K562 (cell line): ENCODE results near the gene NDUFB10. TPM values are rescaled to one million over a fixed set of nuclear protein-coding genes. Genes with fewer than 3 reads are reported as not detected.

Source experiments
- CAMTA2 ChIP-seq: fragments of 250-450 bp; sonication (Bioruptor Pico); conservative IDR thresholded peaks from 2 replicates; pipeline ENCODE4 v1.5.1; 2022
- CREM ChIP-seq: IDR thresholded peaks from 2 replicates; pipeline ENCODE4 v1.6.1; 2014; ENCODE audit warnings: antibody characterized with exemption, low read depth
- GABPB2 ChIP-seq: fragments of 250-450 bp; sonication (Bioruptor Pico); conservative IDR thresholded peaks from 2 replicates; pipeline ENCODE4 v1.5.1; 2021; ENCODE audit warnings: mild to moderate bottlenecking
- HDGF ChIP-seq: fragments of 450-650 bp; IDR thresholded peaks from 2 replicates; pipeline ENCODE4 v1.6.1; 2016
- HMGN3 ChIP-seq: IDR thresholded peaks from 2 replicates; pipeline ENCODE4 v1.6.1; 2011; ENCODE audit warnings: borderline replicate concordance, low read depth, mild to moderate bottlenecking, mixed read lengths, low read length; ENCODE audit not compliant: insufficient read length; ENCODE audit errors: extremely low read depth
- NCOA6 ChIP-seq: fragments of 450-650 bp; IDR thresholded peaks from 2 replicates; pipeline ENCODE4 v1.6.1; 2017; ENCODE audit warnings: mild to moderate bottlenecking
- NR2F6 ChIP-seq: fragments of 450-650 bp; formaldehyde crosslinking; IDR thresholded peaks from 2 replicates; pipeline ENCODE4 v1.4.0; 2020; ENCODE audit warnings: mild to moderate bottlenecking
- NRF1 ChIP-seq, 2 experiments: fragments of 450-650 bp; IDR thresholded peaks in 1 of 2; conservative IDR thresholded peaks in 1 of 2; 2 replicates each; pipeline ENCODE4 v1.6.1; 2014; ENCODE audit warnings: mild to moderate bottlenecking in 2 of 2
- SAFB ChIP-seq: fragments of 200-400 bp; formaldehyde crosslinking; IDR thresholded peaks from 2 replicates; pipeline ENCODE4 v1.6.1; 2017; ENCODE audit warnings: low read depth, low read length, borderline replicate concordance
- SMARCA5 ChIP-seq: fragments of 450-650 bp; IDR thresholded peaks from 2 replicates; pipeline ENCODE4 v1.6.1; 2016
- TBL1XR1 ChIP-seq, 2 experiments: IDR thresholded peaks; 2 replicates each; pipeline ENCODE4 v1.6.1; 2012; ENCODE audit warnings: improper control_type of control experiment in 2 of 2, low read length in 2 of 2, mild to moderate bottlenecking in 1 of 2
- TCF7 ChIP-seq: sonication (generic); IDR thresholded peaks from 2 replicates; pipeline ENCODE4 v1.6.1; 2016; ENCODE audit warnings: antibody characterized with exemption, borderline replicate concordance
- ZFP30 ChIP-seq: fragments of 250-450 bp; sonication (Bioruptor Pico); IDR thresholded peaks from 2 replicates; pipeline ENCODE4 v1.8.0; 2022; ENCODE audit warnings: moderate library complexity, mild to moderate bottlenecking, inconsistent platforms, borderline replicate concordance
- ZNF174 ChIP-seq: fragments of 250-450 bp; sonication (Bioruptor Pico); IDR thresholded peaks from 2 replicates; pipeline ENCODE4 v1.4.0; 2020; ENCODE audit warnings: mild to moderate bottlenecking
- ZNF717 ChIP-seq: fragments of 250-450 bp; sonication (Bioruptor Pico); IDR thresholded peaks from 2 replicates; pipeline ENCODE4 v1.5.0; 2021
- ZNF75A ChIP-seq: fragments of 450-650 bp; formaldehyde crosslinking; IDR thresholded peaks from 2 replicates; pipeline ENCODE4 v1.4.0; 2020; ENCODE audit warnings: mild to moderate bottlenecking
- polyA plus RNA-seq, 8 experiments: library from polyadenylated mRNA; depleted of rRNA in 4 of 8; stranded (reverse) in 5 of 8; unstranded in 3 of 8; fragments of >200 nt; fragmentation: Nextera tagmentation in 2 of 8; fragmentation: Illumina TruSeq in 1 of 8; extraction: Ambion mirVana in 2 of 8; extraction: Trizol in 1 of 8; gene quantifications; 2 replicates each; pipeline versions ENCODE4 v1.2.1 to v1.2.3, GENCODE V29; 2011 to 2014; ENCODE audit warnings: inconsistent platforms in 1 of 8, missing spikeins in 1 of 8
- total RNA-seq, 7 experiments: library from RNA; depleted of rRNA in 6 of 7; stranded (reverse); fragments of >200 nt in 6 of 7; fragmentation: Illumina TruSeq in 2 of 7; extraction: Trizol in 2 of 7; gene quantifications; 2 replicates each; pipeline versions ENCODE4 v1.2.1 to v1.2.3, GENCODE V29; 2011 to 2021; ENCODE audit warnings: low replicate concordance in 1 of 7
- TF ChIP-seq, protein P1 (sequence below): fragments of 450-650 bp; IDR thresholded peaks from 2 replicates; pipeline ENCODE4 v1.6.1; 2016; ENCODE audit warnings: borderline replicate concordance
- TF ChIP-seq, protein P2 (sequence below): sonication (generic); formaldehyde crosslinking; IDR thresholded peaks from 2 replicates; pipeline ENCODE4 v1.8.0; 2022; ENCODE audit warnings: missing genetic modification reagents, mild to moderate bottlenecking, borderline replicate concordance
- TF ChIP-seq, protein P3 (sequence below), 3 experiments: fragments of 200-800 bp in 1 of 3; fragments of 250-450 bp in 1 of 3; fragments of 450-650 bp in 1 of 3; sonication (Bioruptor Pico) in 1 of 3; sonication (Bioruptor generic) in 1 of 3; formaldehyde crosslinking in 1 of 3; IDR thresholded peaks; 2 replicates each; pipeline versions ENCODE4 v1.6.1 to v1.8.0; 2016 to 2022; ENCODE audit warnings: mild to moderate bottlenecking in 2 of 3, missing genetic modification characterization in 2 of 3, missing compliant biosample characterization in 1 of 3, moderate library complexity in 1 of 3
- TF ChIP-seq, protein P4 (sequence below): sonication (generic); formaldehyde crosslinking; IDR thresholded peaks from 2 replicates; pipeline ENCODE4 v1.8.1; 2022; ENCODE audit warnings: missing genetic modification reagents

The NDUFB10 gene
- total and polyA plus RNA-seq, 9 of the 15 experiments (the other 6 are each of a cell fraction or from before 2014, with no cell fraction given), result 69.3 to 527 (median 161) TPM

DNA sequence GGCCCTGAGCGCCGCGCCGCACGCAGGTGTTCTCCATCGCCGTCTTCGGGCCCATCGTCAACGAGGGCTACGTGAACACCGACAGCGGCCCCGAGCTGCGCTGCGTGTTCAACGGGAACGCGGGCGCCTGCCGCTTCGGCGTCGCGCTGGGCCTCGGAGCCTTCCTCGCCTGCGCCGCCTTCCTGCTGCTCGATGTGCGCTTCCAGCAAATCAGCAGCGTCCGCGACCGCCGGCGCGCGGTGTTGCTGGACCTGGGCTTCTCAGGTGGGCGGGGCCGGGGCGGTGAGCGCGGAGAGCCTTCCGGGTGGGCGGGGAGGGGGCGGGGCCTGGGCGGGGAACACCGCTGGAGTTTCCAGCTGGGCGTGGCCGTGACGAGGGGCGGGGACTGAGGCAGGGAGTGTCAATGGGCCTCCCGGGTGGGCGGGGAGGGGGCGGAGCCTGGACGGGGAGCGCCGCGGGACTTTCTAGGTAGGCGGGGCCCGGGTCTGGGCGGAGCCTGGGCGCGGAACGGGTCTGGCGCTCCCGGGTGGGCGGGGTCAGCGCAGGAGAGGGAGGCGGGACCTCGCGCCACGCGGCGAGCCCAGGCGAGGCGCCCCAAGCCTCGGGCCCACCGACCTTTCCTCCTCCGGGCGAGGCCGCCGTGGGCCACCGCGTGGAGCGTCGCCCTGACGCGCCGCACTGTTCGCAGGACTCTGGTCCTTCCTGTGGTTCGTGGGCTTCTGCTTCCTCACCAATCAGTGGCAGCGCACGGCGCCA, 32.8 kb downstream of the NDUFB10 start (continued):
- TF ChIP-seq TCF7 (no peak), SAFB (0 out of 2 replicates have a peak, but pooled peaks have one; percentile 50), ZNF174 (CRISPR knock-in tag) (no peak), HDGF (no peak), NR2F6 (no peak), SMARCA5 (no peak), GABPB2 (no peak), NCOA6 (no peak), CAMTA2 (CRISPR knock-in tag) (no peak), HMGN3 (no peak), ZNF75A (no peak), ZFP30 (no peak), NRF1 (conservative IDR thresholded peaks at IDR 0.05 in 1 of 2, IDR thresholded peaks at IDR 0.05 in 1 of 2) (peak; percentile 76 to 83), ZNF717 (CRISPR knock-in tag) (no peak), TBL1XR1 (IDR thresholded peaks at IDR 0.05; ENCODE audit: low read length in 2 of 2) (no peak), CREM (0 out of 2 replicates have a peak, but pooled peaks have one; percentile 24)
- TF ChIP-seq, protein P1, sequence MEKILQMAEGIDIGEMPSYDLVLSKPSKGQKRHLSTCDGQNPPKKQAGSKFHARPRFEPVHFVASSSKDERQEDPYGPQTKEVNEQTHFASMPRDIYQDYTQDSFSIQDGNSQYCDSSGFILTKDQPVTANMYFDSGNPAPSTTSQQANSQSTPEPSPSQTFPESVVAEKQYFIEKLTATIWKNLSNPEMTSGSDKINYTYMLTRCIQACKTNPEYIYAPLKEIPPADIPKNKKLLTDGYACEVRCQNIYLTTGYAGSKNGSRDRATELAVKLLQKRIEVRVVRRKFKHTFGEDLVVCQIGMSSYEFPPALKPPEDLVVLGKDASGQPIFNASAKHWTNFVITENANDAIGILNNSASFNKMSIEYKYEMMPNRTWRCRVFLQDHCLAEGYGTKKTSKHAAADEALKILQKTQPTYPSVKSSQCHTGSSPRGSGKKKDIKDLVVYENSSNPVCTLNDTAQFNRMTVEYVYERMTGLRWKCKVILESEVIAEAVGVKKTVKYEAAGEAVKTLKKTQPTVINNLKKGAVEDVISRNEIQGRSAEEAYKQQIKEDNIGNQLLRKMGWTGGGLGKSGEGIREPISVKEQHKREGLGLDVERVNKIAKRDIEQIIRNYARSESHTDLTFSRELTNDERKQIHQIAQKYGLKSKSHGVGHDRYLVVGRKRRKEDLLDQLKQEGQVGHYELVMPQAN, result no peak
- TF ChIP-seq, protein P2, sequence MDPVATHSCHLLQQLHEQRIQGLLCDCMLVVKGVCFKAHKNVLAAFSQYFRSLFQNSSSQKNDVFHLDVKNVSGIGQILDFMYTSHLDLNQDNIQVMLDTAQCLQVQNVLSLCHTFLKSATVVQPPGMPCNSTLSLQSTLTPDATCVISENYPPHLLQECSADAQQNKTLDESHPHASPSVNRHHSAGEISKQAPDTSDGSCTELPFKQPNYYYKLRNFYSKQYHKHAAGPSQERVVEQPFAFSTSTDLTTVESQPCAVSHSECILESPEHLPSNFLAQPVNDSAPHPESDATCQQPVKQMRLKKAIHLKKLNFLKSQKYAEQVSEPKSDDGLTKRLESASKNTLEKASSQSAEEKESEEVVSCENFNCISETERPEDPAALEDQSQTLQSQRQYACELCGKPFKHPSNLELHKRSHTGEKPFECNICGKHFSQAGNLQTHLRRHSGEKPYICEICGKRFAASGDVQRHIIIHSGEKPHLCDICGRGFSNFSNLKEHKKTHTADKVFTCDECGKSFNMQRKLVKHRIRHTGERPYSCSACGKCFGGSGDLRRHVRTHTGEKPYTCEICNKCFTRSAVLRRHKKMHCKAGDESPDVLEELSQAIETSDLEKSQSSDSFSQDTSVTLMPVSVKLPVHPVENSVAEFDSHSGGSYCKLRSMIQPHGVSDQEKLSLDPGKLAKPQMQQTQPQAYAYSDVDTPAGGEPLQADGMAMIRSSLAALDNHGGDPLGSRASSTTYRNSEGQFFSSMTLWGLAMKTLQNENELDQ (CRISPR knock-in tag), result no peak
- TF ChIP-seq, protein P3, sequence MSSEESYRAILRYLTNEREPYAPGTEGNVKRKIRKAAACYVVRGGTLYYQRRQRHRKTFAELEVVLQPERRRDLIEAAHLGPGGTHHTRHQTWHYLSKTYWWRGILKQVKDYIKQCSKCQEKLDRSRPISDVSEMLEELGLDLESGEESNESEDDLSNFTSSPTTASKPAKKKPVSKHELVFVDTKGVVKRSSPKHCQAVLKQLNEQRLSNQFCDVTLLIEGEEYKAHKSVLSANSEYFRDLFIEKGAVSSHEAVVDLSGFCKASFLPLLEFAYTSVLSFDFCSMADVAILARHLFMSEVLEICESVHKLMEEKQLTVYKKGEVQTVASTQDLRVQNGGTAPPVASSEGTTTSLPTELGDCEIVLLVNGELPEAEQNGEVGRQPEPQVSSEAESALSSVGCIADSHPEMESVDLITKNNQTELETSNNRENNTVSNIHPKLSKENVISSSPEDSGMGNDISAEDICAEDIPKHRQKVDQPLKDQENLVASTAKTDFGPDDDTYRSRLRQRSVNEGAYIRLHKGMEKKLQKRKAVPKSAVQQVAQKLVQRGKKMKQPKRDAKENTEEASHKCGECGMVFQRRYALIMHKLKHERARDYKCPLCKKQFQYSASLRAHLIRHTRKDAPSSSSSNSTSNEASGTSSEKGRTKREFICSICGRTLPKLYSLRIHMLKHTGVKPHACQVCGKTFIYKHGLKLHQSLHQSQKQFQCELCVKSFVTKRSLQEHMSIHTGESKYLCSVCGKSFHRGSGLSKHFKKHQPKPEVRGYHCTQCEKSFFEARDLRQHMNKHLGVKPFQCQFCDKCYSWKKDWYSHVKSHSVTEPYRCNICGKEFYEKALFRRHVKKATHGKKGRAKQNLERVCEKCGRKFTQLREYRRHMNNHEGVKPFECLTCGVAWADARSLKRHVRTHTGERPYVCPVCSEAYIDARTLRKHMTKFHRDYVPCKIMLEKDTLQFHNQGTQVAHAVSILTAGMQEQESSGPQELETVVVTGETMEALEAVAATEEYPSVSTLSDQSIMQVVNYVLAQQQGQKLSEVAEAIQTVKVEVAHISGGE (CRISPR knock-in tag; IDR thresholded peaks at IDR 0.05), result no peak
- TF ChIP-seq, protein P4, sequence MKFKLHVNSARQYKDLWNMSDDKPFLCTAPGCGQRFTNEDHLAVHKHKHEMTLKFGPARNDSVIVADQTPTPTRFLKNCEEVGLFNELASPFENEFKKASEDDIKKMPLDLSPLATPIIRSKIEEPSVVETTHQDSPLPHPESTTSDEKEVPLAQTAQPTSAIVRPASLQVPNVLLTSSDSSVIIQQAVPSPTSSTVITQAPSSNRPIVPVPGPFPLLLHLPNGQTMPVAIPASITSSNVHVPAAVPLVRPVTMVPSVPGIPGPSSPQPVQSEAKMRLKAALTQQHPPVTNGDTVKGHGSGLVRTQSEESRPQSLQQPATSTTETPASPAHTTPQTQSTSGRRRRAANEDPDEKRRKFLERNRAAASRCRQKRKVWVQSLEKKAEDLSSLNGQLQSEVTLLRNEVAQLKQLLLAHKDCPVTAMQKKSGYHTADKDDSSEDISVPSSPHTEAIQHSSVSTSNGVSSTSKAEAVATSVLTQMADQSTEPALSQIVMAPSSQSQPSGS (CRISPR knock-in tag), result no peak
